Measurements from ENCODE around the gene MKKS. TPM values are rescaled to one million over a fixed set of nuclear protein-coding genes. Genes with fewer than 3 reads are reported as not detected.
A peak's percentile ranks its signal among the peaks of the same experiment; 100 is the strongest.

MKKS gene
- polyA plus RNA-seq, 1 donor (not counting 4 experiments of a cell fraction or from before 2014, with no cell fraction given): 24.8 TPM

DNA sequence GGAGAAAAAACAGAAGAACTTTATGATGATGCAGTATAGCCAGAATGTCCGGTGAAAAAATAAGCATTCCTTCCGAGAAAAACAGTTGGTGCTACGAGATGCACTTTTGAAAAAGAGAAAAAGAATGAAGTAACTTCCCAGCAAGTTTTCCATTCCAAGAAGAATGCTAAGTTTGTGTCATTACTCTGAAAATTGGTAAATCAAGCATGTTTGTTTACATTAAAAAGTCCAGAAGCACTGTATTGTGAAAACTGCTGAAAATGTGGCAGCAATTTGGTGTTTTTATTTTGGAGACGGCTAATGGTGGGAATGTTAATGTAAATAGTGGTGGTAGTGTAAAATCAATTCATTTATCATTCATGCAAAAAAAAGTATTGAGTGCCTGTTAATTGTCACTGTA is 46.3 kb downstream of the MKKS start:
- Histone ChIP-seq H3K4me1 (ENCODE audit: control insufficient read depth, extremely low read depth, insufficient read depth, low read length) (peaks cover 6% of the 10 kb centered on the region), H3K4me3 (ENCODE audit: control insufficient read depth in 2 of 3, extremely low read depth in 1 of 3, insufficient read depth in 2 of 3, low read depth in 1 of 3, low read length in 3 of 3) (no peak overlapping the region), H3K9ac (ENCODE audit: control insufficient read depth, extremely low read depth, insufficient read depth, low read length) (no peak overlapping the region), H3K36me3 (ENCODE audit: control insufficient read depth in 2 of 2, extremely low read depth in 1 of 2, insufficient read depth in 2 of 2, low read length in 2 of 2) (no peaks in the 10 kb centered on the region), H3K9me1 (ENCODE audit: control insufficient read depth, extremely low read depth, insufficient read depth, low read length) (no peaks in the 10 kb centered on the region), H3K27me3 (ENCODE audit: control insufficient read depth, extremely low read depth, insufficient read depth, low read length) (no peaks in the 10 kb centered on the region), H3K79me2 (ENCODE audit: control insufficient read depth, insufficient read depth, low read length) (no peaks in the 10 kb centered on the region), H2AFZ (ENCODE audit: control insufficient read depth, low read length) (no peak overlapping the region), H4K20me1 (ENCODE audit: control insufficient read depth, extremely low read depth, insufficient read depth, low read length) (no peaks in the 10 kb centered on the region), H3K27ac (ENCODE audit: control insufficient read depth, insufficient read depth, low read length) (no peak overlapping the region), H3K9me3 (ENCODE audit: control insufficient read depth, low read depth, low read length) (no peaks in the 10 kb centered on the region), H3K4me2 (ENCODE audit: control insufficient read depth, extremely low read depth, insufficient read depth, low read depth, low read length) (no peak overlapping the region)
- DNase-seq (ENCODE audit: low read depth, low spot score): no peak
- FAIRE-seq: peak; percentile 46
- dilution Hi-C loops (cut with MboI; ENCODE audit: extremely low pct_ligation_motif_present, low sequenced_read_pairs): no loop called here
- no peak for TF ChIP-seq EZH2 (IDR thresholded peaks at IDR 0.05; ENCODE audit: low read length)
- TF ChIP-seq, protein P1, sequence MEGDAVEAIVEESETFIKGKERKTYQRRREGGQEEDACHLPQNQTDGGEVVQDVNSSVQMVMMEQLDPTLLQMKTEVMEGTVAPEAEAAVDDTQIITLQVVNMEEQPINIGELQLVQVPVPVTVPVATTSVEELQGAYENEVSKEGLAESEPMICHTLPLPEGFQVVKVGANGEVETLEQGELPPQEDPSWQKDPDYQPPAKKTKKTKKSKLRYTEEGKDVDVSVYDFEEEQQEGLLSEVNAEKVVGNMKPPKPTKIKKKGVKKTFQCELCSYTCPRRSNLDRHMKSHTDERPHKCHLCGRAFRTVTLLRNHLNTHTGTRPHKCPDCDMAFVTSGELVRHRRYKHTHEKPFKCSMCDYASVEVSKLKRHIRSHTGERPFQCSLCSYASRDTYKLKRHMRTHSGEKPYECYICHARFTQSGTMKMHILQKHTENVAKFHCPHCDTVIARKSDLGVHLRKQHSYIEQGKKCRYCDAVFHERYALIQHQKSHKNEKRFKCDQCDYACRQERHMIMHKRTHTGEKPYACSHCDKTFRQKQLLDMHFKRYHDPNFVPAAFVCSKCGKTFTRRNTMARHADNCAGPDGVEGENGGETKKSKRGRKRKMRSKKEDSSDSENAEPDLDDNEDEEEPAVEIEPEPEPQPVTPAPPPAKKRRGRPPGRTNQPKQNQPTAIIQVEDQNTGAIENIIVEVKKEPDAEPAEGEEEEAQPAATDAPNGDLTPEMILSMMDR (optimal IDR thresholded peaks at IDR 0.05 in 1 of 3, IDR thresholded peaks at IDR 0.05 in 1 of 3, conservative IDR thresholded peaks at IDR 0.05 in 1 of 3; ENCODE audit: extremely low read depth in 1 of 3, insufficient read depth in 2 of 3, low read length in 3 of 3): no peak

DNA sequence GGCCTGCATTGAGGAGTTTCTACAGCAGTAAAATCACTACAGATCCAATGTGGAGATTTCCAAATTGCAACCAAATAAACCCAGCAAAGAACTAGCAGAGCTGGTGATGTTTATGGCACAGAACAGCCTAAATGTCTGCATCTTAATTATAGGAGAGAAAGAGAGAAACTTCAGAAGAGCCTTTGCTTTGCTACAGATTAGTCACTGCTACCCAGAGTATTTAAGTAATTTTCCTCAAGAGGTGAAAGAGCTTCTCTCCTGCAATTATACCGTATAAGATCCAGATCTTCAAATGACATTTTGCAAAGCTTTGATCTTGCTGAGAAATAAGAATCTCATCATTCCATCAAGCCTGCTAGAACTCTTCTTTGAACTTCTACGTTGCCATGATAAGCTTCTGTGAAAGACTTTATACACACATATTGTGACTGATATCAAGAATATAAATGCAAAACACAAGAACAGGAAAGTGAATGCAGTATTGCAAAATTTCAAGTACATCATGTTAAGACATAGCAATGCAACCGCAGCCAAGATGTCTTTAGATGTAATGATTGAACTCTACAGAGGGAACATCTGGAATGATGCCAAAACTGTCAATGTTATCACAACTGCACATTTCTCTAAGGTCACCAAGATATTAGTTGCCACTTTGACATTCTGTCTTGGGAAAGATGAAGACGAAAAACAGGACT is 48.0 kb downstream of the MKKS start:
- Histone ChIP-seq H3K27ac (ENCODE audit: control insufficient read depth, insufficient read depth, low read length) (no peak overlapping the region), H3K79me2 (ENCODE audit: control insufficient read depth, insufficient read depth, low read length) (no peaks in the 10 kb centered on the region), H3K4me2 (ENCODE audit: control insufficient read depth, extremely low read depth, insufficient read depth, low read depth, low read length) (no peak overlapping the region), H4K20me1 (ENCODE audit: control insufficient read depth, extremely low read depth, insufficient read depth, low read length) (no peaks in the 10 kb centered on the region), H3K9ac (ENCODE audit: control insufficient read depth, extremely low read depth, insufficient read depth, low read length) (no peak overlapping the region), H3K9me1 (ENCODE audit: control insufficient read depth, extremely low read depth, insufficient read depth, low read length) (no peaks in the 10 kb centered on the region), H3K4me3 (ENCODE audit: control insufficient read depth in 2 of 3, extremely low read depth in 1 of 3, insufficient read depth in 2 of 3, low read depth in 1 of 3, low read length in 3 of 3) (no peak overlapping the region), H3K4me1 (ENCODE audit: control insufficient read depth, extremely low read depth, insufficient read depth, low read length) (peaks cover 6% of the 10 kb centered on the region), H3K9me3 (ENCODE audit: control insufficient read depth, low read depth, low read length) (no peaks in the 10 kb centered on the region), H3K27me3 (ENCODE audit: control insufficient read depth, extremely low read depth, insufficient read depth, low read length) (no peaks in the 10 kb centered on the region), H3K36me3 (ENCODE audit: control insufficient read depth in 2 of 2, extremely low read depth in 1 of 2, insufficient read depth in 2 of 2, low read length in 2 of 2) (no peaks in the 10 kb centered on the region), H2AFZ (ENCODE audit: control insufficient read depth, low read length) (no peak overlapping the region)
- TF ChIP-seq EZH2 (IDR thresholded peaks at IDR 0.05; ENCODE audit: low read length): no peak
- TF ChIP-seq, protein P1 (optimal IDR thresholded peaks at IDR 0.05 in 1 of 3, IDR thresholded peaks at IDR 0.05 in 1 of 3, conservative IDR thresholded peaks at IDR 0.05 in 1 of 3; ENCODE audit: extremely low read depth in 1 of 3, insufficient read depth in 2 of 3, low read length in 3 of 3): no peak
- FAIRE-seq: no peak
- dilution Hi-C loops (cut with MboI; ENCODE audit: extremely low pct_ligation_motif_present, low sequenced_read_pairs): no loop called here
- no peak for DNase-seq (ENCODE audit: low read depth, low spot score)
